Coronary artery (tissue), 2 donors: ENCODE measurements around the gene RALGAPA2.

Source experiments
- DNase-seq: peaks from one replicate; pipeline ENCODE4 v3.0.0-alpha.2; 2017; ENCODE audit warnings: low spot score
- H3K27ac ChIP-seq, 2 donors: fragments of 200-600 bp; sonication (generic); one replicate each; pipeline ENCODE4 v1.5.1; 2016 to 2019
- H3K4me3 ChIP-seq: fragments of 200-600 bp; sonication (generic); 2 replicates; pipeline ENCODE4 v1.5.1; 2016; ENCODE audit warnings: mild to moderate bottlenecking, moderate library complexity
- TF ChIP-seq, protein P1 (sequence below): fragments of 200-600 bp; sonication (generic); IDR thresholded peaks from one replicate; pipeline ENCODE4 v1.5.1; 2019; ENCODE audit warnings: antibody characterized with exemption

The RALGAPA2 gene

GRCh38 chr20:20729563-20729962, 17.1 kb upstream of the RALGAPA2 start:
- TF ChIP-seq, protein P1, sequence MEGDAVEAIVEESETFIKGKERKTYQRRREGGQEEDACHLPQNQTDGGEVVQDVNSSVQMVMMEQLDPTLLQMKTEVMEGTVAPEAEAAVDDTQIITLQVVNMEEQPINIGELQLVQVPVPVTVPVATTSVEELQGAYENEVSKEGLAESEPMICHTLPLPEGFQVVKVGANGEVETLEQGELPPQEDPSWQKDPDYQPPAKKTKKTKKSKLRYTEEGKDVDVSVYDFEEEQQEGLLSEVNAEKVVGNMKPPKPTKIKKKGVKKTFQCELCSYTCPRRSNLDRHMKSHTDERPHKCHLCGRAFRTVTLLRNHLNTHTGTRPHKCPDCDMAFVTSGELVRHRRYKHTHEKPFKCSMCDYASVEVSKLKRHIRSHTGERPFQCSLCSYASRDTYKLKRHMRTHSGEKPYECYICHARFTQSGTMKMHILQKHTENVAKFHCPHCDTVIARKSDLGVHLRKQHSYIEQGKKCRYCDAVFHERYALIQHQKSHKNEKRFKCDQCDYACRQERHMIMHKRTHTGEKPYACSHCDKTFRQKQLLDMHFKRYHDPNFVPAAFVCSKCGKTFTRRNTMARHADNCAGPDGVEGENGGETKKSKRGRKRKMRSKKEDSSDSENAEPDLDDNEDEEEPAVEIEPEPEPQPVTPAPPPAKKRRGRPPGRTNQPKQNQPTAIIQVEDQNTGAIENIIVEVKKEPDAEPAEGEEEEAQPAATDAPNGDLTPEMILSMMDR: no peak
- DNase-seq: no peak
- Histone ChIP-seq H3K4me3 (no peak overlapping the region), H3K27ac (no peak overlapping the region)

- no peak for DNase-seq
- TF ChIP-seq, protein P1: no peak
- Histone ChIP-seq H3K4me3 (no peak overlapping the region), H3K27ac (no peak overlapping the region)
These were observed 9.0 kb upstream of the RALGAPA2 start for GRCh38 chr20:20721489-20721888.

GRCh38 chr20:20720158-20720557, 7.7 kb upstream of the RALGAPA2 start:
- Histone ChIP-seq H3K4me3 (no peak overlapping the region), H3K27ac (no peak overlapping the region)
- TF ChIP-seq, protein P1: no peak
- DNase-seq: no peak

DNA sequence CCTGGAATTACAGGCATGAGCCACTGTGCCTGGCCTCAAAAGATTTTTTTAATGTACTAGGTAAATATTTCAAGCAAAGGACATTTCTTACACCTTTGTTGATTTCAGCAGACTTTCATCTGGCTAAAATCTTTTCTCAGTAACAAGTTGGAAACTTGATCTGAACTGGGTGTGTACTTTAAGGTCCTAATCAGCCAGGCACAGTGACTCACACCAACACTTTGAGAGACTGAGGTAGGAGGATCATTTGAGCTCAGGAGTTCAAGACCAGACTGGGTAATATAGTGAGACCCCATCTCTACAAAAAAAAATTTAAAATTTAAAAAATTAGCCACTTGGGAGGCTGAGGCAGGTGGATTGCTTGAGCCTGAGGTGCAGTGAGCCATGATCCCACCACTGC, 7.0 kb upstream of the RALGAPA2 start:
- Histone ChIP-seq H3K27ac (no peak overlapping the region), H3K4me3 (no peak overlapping the region)
- TF ChIP-seq, protein P1: no peak
- no peak for DNase-seq

DNA sequence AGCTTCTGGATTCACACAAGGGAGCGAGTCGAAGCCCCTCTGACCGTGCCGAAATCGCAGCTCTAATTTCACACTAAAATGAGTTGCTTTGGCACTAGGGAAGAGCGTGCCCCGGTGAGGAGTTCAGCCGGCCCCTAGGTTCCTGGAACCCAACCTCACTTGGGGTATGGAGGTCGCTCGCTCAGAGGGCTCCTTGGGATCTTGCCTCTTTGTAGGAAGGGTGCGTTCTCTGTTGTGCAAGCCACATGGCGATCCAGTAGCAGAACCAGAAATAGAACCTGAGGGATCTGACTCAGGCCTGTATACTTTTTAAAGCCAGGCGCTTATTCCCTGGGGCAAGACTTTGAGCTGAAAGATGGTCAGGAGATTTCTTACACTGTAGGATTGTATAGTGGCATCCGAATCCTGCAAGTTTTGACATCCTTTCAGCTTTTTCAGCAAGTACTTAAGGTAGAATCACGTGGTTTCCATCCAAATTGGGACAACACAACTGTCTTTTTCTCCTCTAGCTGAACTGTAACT, 861 bp upstream of the RALGAPA2 start:
- peak overlapping the region; percentile 95 for H3K4me3 ChIP-seq
- H3K27ac ChIP-seq: peak overlapping the region; percentile 55 to 96
- no peak for DNase-seq
- TF ChIP-seq, protein P1: no peak

- Histone ChIP-seq H3K27ac (peak overlapping the region; percentile 55 to 96), H3K4me3 (peak overlapping the region; percentile 95)
- TF ChIP-seq, protein P1: no peak
- DNase-seq: peak; percentile 80
These were observed 405 bp downstream of the RALGAPA2 start for GRCh38 chr20:20712004-20712473.

DNA sequence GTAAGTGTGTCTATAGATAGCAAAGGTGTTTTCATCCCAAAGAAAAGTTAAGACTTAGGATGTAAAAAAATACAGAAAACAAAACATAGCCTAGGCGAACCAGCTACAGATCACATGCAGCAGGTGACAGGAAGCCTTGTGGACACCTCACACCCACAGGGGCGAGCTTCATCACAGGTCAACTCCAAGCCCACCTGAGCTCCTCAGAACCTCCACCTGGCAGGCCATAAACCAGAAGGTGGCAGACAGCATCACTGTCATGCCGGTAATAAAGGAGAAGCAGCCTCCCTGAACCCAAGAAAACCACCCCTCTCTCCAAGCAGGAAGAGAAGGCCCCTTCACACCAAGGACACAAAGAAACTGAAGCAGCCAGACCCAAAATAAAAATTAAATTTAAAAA, 1.0 kb downstream of the RALGAPA2 start:
- DNase-seq: no peak
- TF ChIP-seq, protein P1: no peak
- H3K4me3 ChIP-seq: peak overlapping the region; percentile 95
- H3K27ac ChIP-seq: peak overlapping the region; percentile 47 to 55
